SK-N-SH treated with all-trans-retinoic acid at 6 μM for 48 hours (cell line): Measurements from ENCODE around the gene ANKRD55.

Experiments
- ESRRG ChIP-seq: fragments of 250-450 bp; sonication (Bioruptor Pico); IDR thresholded peaks from 2 replicates; pipeline ENCODE4 v1.6.1; 2021; ENCODE audit warnings: mild to moderate bottlenecking
- GLIS3 ChIP-seq: fragments of 250-450 bp; sonication (Bioruptor Pico); IDR thresholded peaks from 2 replicates; pipeline ENCODE4 v1.5.0; 2020; ENCODE audit warnings: mild to moderate bottlenecking, moderate library complexity
- ISL1 ChIP-seq: fragments of 250-450 bp; sonication (Bioruptor Pico); IDR thresholded peaks from 2 replicates; pipeline ENCODE4 v2.1.2; 2022; ENCODE audit warnings: mild to moderate bottlenecking, moderate library complexity
- TOX ChIP-seq: fragments of 250-450 bp; sonication (Bioruptor Pico); IDR thresholded peaks from 2 replicates; pipeline ENCODE4 v1.8.0; 2021; ENCODE audit warnings: mild to moderate bottlenecking, moderate library complexity, borderline replicate concordance
- ZFP3 ChIP-seq: fragments of 250-450 bp; sonication (Bioruptor Pico); IDR thresholded peaks from 2 replicates; pipeline ENCODE4 v1.5.0; 2020; ENCODE audit warnings: mild to moderate bottlenecking, moderate library complexity
- ZNF565 ChIP-seq: fragments of 450-650 bp; formaldehyde crosslinking; conservative IDR thresholded peaks from 2 replicates; pipeline ENCODE4 v1.5.0; 2020; ENCODE audit warnings: low read depth, mild to moderate bottlenecking, moderate library complexity
- TF ChIP-seq, protein P1 (sequence below): fragments of 250-450 bp; sonication (Bioruptor Pico); IDR thresholded peaks from 2 replicates; pipeline ENCODE4 v1.5.1; 2020; ENCODE audit warnings: low read depth, mild to moderate bottlenecking, moderate library complexity
- TF ChIP-seq, protein P2 (sequence below): fragments of 250-450 bp; sonication (Bioruptor Pico); IDR thresholded peaks from 2 replicates; pipeline ENCODE4 v1.8.0; 2021; ENCODE audit warnings: low read depth, mild to moderate bottlenecking, moderate library complexity, borderline replicate concordance

DNA sequence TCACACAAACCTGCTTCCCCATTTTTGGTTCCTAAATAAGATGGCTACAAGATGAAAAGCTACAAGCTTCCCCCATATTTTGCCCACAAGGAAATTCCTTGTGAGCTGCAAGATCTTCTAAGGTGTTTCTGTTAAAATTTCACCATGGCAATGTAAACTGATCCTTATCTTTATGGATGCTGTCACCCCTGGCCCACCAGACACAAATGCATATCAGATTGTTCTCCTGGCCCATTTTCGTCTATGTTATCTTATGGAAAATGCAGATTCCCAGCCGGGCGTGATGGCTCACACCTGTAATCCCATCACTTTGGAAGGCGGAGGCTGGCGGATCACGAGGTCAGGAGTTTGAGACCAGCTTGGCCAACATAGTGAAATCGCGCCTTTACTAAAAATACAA, 173.3 kb downstream of the ANKRD55 start:
- TF ChIP-seq, protein P1, sequence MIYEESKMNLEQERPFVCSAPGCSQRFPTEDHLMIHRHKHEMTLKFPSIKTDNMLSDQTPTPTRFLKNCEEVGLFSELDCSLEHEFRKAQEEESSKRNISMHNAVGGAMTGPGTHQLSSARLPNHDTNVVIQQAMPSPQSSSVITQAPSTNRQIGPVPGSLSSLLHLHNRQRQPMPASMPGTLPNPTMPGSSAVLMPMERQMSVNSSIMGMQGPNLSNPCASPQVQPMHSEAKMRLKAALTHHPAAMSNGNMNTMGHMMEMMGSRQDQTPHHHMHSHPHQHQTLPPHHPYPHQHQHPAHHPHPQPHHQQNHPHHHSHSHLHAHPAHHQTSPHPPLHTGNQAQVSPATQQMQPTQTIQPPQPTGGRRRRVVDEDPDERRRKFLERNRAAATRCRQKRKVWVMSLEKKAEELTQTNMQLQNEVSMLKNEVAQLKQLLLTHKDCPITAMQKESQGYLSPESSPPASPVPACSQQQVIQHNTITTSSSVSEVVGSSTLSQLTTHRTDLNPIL (CRISPR knock-in tag): no peak
- TF ChIP-seq ZNF565 (no peak), ISL1 (no peak), ZFP3 (CRISPR knock-in tag) (no peak), TOX (CRISPR knock-in tag) (no peak), ESRRG (CRISPR knock-in tag) (no peak), GLIS3 (no peak)
- TF ChIP-seq, protein P2, sequence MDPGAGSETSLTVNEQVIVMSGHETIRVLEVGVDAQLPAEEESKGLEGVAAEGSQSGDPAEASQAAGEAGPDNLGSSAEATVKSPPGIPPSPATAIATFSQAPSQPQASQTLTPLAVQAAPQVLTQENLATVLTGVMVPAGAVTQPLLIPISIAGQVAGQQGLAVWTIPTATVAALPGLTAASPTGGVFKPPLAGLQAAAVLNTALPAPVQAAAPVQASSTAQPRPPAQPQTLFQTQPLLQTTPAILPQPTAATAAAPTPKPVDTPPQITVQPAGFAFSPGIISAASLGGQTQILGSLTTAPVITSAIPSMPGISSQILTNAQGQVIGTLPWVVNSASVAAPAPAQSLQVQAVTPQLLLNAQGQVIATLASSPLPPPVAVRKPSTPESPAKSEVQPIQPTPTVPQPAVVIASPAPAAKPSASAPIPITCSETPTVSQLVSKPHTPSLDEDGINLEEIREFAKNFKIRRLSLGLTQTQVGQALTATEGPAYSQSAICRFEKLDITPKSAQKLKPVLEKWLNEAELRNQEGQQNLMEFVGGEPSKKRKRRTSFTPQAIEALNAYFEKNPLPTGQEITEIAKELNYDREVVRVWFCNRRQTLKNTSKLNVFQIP (CRISPR knock-in tag): no peak
